Esophagus muscularis mucosa (tissue), 3 donors: ENCODE results near the gene ACD.

Experiments used
- CTCF ChIP-seq, 3 experiments: fragments of 200-600 bp in 2 of 3; fragments of 450-650 bp in 1 of 3; sonication (generic) in 2 of 3; IDR thresholded peaks; one replicate each; pipeline ENCODE4 v1.5.1; 2017 to 2019; ENCODE audit warnings: antibody characterized with exemption in 3 of 3, mild to moderate bottlenecking in 2 of 3, moderate library complexity in 1 of 3
- POLR2AphosphoS5 ChIP-seq, 2 donors: sonication (generic); formaldehyde crosslinking; IDR thresholded peaks; one replicate each; pipeline ENCODE4 v1.6.1; 2017; ENCODE audit warnings: antibody characterized with exemption in 2 of 2

GRCh38 chr16:67655363-67655762, 4.7 kb downstream of the ACD start:
- TF ChIP-seq POLR2AphosphoS5 (IDR thresholded peaks at IDR 0.05) (no peak), CTCF (IDR thresholded peaks at IDR 0.05) (no peak)
